Kidney glomerular epithelial cell (primary cell): ENCODE data around the gene TP53BP1.
"Not testable (repeated sequence)": the region's sequence is repeated elsewhere in the genome, so short reads cannot be mapped to it uniquely, and the experiment has no call there.

Source experiments
- DNase-seq: peaks from one replicate; lab custom pipeline; 2025; lab: John Stamatoyannopoulos, UW

TP53BP1 gene

GRCh38 chr15:43412096-43412495, 80.9 kb downstream of the TP53BP1 start:
- no peak for DNase-seq

GRCh38 chr15:43410572-43411214, 82.3 kb downstream of the TP53BP1 start:
- no peak for DNase-seq

GRCh38 chr15:43408789-43409188, 84.2 kb downstream of the TP53BP1 start:
- no peak for DNase-seq

GRCh38 chr15:43406808-43407207, 86.1 kb downstream of the TP53BP1 start:
- DNase-seq: no peak

GRCh38 chr15:43406189-43406588, 86.8 kb downstream of the TP53BP1 start:
- no peak for DNase-seq

GRCh38 chr15:43404130-43404529, 88.8 kb downstream of the TP53BP1 start:
- no peak for DNase-seq

GRCh38 chr15:43403616-43404015, 89.3 kb downstream of the TP53BP1 start:
- DNase-seq: no peak

GRCh38 chr15:43402255-43402654, 90.7 kb downstream of the TP53BP1 start:
- DNase-seq: no peak

- DNase-seq: not testable (repeated sequence)
Observed at GRCh38 chr15:43393592-43393991, 99.4 kb downstream of the TP53BP1 start.

- no peak for DNase-seq
Observed at GRCh38 chr15:43390723-43391122, 102.2 kb downstream of the TP53BP1 start.

GRCh38 chr15:43383070-43383469, 109.9 kb downstream of the TP53BP1 start:
- DNase-seq: no peak

GRCh38 chr15:43382310-43382709, 110.6 kb downstream of the TP53BP1 start:
- DNase-seq: no peak

- DNase-seq: no peak
Observed at GRCh38 chr15:43378601-43379000, 114.4 kb downstream of the TP53BP1 start.

GRCh38 chr15:43376017-43376705, 116.8 kb downstream of the TP53BP1 start:
- DNase-seq: no peak

- DNase-seq: peak; percentile 41
Observed at GRCh38 chr15:43370975-43371974, 121.7 kb downstream of the TP53BP1 start, which contains the start of the genes TUBGCP4 and ZSCAN29. TUBGCP4 (plus strand) TSS chr15:43371101; CDS start chr15:43371355, 254 bp downstream. ZSCAN29 (minus strand) TSS chr15:43371043; CDS start chr15:43369913, 1,130 bp downstream.

- no peak for DNase-seq
Observed at GRCh38 chr15:43370310-43370974, 122.5 kb downstream of the TP53BP1 start.

GRCh38 chr15:43361313-43361903, 131.5 kb downstream of the TP53BP1 start:
- DNase-seq: no peak

GRCh38 chr15:43360821-43361220, 132.1 kb downstream of the TP53BP1 start:
- no peak for DNase-seq
